ENCODE measurements around the gene GYG1. TPM values are rescaled to one million over a fixed set of nuclear protein-coding genes. Genes with fewer than 3 reads are reported as not detected.
"Not testable (repeated sequence)": the region's sequence is repeated elsewhere in the genome, so short reads cannot be mapped to it uniquely, and the experiment has no call there.

The GYG1 gene
- total RNA-seq: 5.1 TPM

DNA sequence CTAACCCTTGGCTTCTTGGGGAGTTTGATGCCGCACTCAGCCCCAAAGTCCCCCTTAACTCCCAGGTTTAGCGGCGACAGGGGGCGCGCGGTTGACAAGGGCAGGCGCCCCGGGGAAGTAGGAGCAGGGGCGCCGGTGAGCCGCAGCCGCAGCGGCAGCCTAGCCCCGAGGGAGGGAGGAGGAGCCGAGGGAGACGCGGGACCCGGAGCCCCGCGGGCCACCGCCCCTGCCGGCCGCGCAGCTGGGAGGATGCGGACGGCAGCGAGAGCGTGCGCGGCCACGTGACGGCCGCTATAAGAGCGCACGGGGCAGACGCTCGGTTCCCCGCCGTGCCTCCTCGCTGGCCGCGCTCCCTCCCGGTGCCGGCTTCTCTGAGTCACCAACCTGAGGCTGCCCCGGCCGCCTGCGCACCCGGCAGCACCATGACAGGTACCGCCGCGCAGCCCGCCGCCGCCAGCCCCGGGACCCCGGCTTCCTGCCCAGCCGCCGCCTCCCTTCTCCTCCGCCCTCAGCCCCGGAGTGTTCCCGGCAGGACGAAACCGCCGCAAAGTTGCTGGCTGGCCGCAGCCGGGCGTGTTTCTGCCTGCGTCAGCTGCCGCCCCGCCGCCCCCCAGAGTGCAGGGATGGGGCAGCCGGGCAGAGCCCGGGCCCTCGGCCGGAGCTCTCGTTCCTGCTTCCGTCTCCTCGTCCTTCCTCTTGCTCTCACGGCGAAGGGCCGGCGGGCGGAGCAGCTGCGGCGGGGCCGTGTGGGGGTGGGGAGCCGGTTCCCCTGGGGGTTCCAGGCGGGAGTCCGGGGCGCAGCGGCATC is at the start of gene GYG1:
GYG1 (plus strand) TSS at position 322 of the 808 bp plus-strand sequence; CDS start at position 423, 101 bp downstream.
- peak; percentile 71 for DNase-seq

DNA sequence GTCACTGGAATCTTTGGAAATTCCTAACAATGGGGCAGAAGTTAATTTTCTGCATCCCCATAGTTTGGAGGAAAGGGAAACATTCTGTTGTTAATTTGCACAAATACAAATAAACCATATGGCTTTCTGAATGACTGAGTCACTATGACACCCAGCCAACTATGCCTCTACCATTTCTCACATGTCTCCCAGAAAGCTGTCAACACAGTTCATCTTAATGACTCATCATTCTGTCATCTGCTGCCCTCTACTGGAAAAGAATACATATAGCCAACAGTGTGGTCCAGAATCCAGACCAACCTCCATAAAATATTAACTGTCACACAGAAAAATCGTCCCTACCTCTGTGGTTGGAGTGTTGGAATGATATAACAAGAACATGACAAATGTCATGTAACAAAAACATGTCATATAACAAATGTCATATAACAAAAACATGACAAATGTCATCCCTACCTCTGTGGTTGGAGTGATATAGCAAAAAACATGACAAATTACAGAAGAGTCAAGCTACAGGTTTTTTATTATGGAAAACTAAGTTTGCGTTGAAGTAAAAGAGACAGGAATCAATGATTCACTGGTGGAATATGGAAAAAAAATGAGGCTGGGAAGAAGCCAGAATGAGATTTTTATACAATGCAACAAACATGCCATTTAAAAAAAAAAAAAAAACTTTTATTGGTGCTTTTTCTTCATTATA is 47.7 kb upstream of the GYG1 start:
- DNase-seq: no peak

- DNase-seq: no peak
Measured at GRCh38 chr3:148945116-148945515, 46.2 kb upstream of the GYG1 start.

DNA sequence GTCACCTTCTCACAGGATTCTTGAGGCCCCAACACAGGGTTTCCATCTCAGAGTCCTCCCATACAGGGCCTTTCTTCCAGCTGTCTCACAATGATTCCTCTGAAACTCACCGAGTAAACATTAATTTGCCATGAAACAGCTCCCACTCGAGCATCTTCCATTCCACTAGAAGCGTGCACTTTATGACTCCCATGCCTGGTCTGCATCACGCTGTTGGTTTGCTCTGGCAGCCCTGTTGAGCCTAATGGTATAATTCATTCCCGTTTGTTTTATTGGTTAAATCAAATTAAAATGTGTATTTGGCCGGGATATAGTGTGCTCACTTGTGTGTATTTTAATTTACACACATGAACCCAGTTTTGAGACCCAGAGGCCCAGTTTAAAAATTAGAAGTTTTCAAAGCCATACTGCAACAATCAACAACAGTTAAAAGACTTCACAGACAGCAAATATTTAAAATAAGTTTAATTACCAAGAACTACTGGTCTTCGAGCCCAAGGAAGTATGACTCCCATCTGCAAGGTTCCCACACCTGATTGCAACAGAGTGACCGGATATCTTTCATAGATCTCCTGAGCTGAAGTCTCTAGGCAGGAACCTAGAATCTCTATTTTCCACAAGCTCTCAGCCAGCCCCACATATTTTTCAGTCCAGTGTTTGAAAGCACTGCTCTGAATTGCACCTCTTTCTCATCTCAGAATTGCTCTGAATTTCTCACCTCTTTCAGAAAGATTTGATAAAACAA is 42.3 kb upstream of the GYG1 start:
- no peak for DNase-seq

- no peak for DNase-seq
Measured at GRCh38 chr3:148950806-148951205, 40.5 kb upstream of the GYG1 start.

GRCh38 chr3:148951599-148952361 is 39.6 kb upstream of the GYG1 start:
- DNase-seq: no peak

- DNase-seq: no peak
Measured at GRCh38 chr3:148953094-148953493, 38.2 kb upstream of the GYG1 start.

GRCh38 chr3:148954981-148955380 is 36.4 kb upstream of the GYG1 start:
- no peak for DNase-seq

GRCh38 chr3:148955544-148956346 is 35.6 kb upstream of the GYG1 start:
- no peak for DNase-seq

GRCh38 chr3:148957586-148957985 is 33.8 kb upstream of the GYG1 start:
- no peak for DNase-seq

DNA sequence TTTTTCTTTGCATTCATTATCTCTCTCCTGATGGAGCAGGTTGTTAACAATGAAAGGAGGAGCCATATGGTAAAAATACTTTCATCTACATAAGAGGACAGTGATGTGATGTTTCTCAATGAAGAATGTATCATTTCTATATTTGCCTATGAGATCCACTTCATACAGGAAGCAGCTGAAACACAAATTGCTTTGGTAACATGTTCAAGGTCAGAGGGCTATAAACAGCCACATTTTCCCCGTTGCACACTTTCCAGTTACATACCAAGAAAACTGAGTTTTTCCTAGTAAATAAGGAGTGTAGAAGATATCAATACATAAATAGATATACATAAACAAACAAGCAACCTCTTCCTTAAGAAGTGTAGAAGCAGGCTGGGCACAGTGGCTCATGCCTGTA is 32.6 kb upstream of the GYG1 start:
- no peak for DNase-seq

- no peak for DNase-seq
Measured at GRCh38 chr3:148962513-148962912, 28.8 kb upstream of the GYG1 start.

- no peak for DNase-seq
Measured at GRCh38 chr3:148964809-148965208, 26.5 kb upstream of the GYG1 start.

DNA sequence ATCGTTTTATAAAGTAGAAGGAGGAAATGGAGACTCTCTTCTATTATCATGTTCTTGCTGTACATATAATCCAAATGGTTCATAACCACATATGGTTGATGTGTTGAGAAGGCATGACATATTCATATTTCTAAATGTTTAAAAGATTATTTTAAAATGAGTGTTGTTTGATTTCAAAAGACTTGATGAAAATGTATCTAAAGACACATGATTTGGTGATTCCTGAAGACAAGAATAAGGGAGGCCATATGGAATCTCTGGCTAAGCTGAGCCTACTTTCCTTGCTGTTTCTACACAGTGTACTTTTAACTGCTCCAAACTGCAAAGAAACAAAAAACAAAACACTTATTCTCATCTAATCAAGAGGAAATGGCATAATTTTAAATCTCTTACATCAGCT is 23.0 kb upstream of the GYG1 start:
- no peak for DNase-seq

GRCh38 chr3:148970271-148970670 is 21.1 kb upstream of the GYG1 start:
- no peak for DNase-seq

DNA sequence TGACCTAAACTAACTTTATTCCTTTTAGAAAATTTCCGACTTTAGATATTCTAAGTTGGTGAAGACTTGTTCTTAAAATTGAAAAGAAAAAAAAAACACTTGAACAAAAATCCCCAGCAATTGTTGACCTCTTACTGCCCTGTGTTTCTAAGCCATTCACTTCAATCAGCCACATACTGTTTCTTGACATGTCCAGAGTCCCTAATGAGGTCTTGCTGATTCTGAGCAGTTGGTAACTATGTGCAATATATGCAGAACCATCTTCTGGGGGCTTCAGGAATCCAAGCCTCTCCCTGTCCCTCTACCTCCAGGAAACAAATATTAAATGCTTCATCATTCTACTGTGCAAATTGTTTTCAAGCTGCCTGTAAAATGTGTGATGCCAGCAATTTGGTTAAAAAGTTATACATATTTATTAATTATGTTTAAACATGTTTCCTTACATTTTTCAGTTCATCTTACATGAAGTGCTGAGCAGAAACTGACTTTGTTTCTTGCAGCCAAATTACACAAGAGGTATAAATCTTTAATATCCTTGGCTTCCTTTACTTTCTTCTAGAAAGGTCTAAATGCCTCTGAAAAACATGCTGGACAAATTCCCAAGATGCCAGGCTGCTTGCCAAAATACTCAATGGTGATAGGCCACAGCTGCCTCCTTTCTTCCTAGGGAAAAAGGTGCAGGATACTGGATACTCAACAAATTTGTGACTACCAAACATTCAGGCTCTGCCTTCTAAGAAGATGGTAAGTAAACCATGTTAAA is 19.8 kb upstream of the GYG1 start:
- DNase-seq: no peak

- no peak for DNase-seq
Measured at GRCh38 chr3:148974726-148975125, 16.6 kb upstream of the GYG1 start.

DNA sequence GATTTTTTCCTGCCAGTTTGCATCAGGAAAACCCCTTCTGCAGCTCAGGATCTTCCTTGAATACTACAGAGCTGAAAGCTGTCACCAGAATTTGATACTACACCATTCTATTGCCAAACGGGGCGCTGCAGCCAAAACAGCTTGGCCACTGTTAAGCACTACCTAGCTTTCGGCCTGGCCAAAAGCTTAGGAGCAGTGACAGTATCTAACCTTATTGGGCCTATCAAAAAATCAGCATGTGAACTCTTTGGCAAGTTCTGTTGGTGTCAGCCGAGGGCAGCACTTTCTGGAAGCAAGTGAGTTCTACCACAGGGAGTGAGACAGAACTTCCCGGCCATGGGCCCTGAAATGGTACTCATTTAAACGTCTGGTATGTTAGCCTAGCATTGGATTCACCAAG is 16.1 kb upstream of the GYG1 start:
- DNase-seq: no peak

- DNase-seq: no peak
Measured at GRCh38 chr3:148975696-148976095, 15.6 kb upstream of the GYG1 start.

DNA sequence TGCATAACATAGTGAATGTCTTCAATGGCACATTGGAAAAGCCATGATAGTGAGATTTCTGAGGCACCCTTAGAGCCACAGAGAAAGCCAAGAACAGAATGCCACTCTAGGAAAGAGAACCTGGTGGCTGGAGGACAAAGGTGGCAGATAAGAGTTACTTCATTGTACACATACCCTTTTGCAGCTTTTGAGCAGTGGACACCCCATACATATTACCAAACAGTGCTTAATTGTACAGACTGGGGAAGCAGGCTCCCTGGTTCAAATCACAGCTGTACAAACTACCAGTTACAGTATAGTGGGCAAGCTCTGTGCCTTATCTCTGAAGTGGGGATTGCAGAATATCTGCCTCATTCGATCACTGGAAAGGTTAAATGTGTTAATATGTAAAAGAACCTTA is 10.1 kb upstream of the GYG1 start:
- DNase-seq: no peak

DNA sequence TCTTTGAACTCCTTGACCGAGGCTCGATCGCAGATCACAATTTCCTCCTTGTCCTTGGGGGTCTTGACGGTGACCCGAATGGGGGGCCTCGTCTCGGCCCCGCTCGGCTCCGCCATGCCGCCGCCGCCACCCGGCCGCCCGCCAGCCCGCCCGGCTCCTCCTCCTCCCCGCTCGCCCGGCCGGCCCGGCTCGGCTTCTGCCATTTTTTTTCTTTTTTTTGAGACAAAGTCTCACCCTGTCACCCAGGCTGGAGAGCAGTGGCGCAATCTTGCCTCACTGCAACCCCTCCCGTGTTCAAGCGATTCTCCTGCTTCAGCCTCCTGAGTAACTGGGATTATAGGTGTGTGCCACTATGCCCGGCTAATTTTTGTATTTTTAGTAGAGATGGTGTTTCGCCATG is 3.8 kb upstream of the GYG1 start:
- not testable (repeated sequence) for DNase-seq
